ENCODE data around the gene KLF18.
"Not testable (repeated sequence)": the region's sequence is repeated elsewhere in the genome, so short reads cannot be mapped to it uniquely, and the experiment has no call there.

KLF18 gene

DNA sequence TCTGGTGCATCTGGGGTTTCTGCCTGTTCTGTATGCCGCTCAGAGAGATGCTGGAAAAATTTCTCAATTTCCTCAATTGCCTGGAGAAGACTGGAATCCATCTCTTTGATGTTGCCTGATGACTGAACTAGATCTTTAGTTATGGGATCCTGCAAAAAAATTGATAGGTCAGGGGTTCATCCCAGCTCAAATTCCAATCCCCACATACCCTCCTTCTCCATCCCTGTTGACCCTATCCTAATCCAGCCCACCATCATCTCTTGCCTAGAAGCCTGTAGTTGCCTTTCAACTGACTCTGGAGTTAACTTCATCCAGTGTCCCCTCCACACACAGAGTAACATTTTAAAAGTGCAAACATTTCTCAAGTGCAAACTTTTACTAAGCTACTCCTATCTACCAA, at the start of gene KLF18:
Gene KLF18 (minus strand): TSS at position 101 of the 400 bp plus-strand sequence. CDS start 0 bp downstream, at position 101.
- in situ Hi-C loops (cut with MboI; ENCODE audit: low sequenced_read_pairs): no loop called here

DNA sequence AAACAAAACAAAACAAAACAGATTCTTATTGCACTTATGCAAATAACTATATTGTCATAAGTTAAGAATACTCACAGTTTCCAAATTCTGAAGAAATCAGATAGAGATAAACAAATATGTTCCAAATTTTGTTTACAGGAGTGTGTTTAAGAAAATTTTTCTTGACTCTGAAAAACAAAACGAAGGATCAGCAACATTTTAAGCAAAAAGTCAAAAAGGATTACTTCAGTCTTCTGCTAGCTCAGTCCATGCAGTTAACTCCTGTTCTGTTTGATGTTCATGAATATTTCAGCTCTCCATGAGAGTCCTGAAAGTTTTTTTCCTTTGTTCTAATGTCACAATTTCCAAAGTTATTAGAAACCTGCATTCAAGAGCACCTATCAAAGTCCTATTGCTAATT, 33.2 kb upstream of the KLF18 start:
- in situ Hi-C loops (cut with MboI; ENCODE audit: low sequenced_read_pairs): no loop called here

DNA sequence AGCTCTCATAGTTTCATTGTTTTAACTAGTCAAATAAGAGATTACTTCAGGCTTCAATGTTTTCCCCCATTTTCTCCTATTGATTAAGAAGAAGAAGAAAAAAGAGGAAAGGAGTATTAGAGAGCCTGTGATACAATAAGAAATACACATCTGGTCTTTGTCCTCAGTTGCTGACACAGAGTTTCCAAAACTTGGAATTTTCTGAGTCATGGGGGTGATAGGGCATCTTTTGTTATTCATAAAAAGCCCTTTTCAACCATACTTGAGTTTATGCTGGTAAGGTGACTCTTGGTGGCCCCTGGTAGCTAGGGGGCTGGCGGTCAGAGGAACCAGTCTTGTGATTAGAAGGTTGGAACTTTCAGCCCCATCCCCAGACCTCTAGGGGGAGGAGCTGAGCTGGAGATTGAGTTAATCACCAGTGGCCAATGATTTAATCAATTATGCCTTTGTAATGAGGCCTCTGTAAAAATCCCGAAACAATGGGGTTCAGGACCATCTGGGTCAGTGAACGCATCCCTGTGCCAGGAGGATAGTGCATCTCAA, 28.9 kb upstream of the KLF18 start:
- in situ Hi-C loops (cut with MboI; ENCODE audit: low sequenced_read_pairs): no loop called here

DNA sequence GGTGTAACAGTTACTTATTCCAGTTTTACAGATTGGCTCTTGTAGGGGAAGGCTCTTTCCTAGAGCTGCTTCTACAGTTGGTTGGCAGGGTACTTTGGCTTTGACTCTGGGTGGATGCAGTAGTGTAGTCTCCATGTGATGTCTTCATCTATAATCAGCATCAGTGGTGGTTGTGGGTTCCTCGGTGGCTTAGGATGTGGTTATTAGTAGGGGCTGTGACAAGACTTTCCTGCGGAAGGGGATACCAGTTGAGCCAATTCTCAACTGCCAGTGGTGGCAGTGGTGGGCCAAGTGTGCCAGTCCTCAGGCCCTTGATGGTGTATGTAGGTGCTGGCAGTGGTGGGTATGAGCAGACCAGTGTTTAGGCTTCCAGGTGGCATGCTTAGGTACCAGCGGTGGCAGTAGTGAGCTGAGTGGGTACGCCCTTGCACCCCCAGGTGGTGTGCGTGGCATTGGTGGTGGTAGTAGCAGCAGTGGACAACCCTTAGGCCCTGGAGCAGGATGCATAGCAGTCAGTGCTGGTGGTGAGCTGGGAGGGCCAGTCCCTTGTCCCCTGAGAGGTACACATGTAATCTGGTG, 27.2 kb upstream of the KLF18 start:
- in situ Hi-C loops (cut with MboI; ENCODE audit: low sequenced_read_pairs): no loop called here

DNA sequence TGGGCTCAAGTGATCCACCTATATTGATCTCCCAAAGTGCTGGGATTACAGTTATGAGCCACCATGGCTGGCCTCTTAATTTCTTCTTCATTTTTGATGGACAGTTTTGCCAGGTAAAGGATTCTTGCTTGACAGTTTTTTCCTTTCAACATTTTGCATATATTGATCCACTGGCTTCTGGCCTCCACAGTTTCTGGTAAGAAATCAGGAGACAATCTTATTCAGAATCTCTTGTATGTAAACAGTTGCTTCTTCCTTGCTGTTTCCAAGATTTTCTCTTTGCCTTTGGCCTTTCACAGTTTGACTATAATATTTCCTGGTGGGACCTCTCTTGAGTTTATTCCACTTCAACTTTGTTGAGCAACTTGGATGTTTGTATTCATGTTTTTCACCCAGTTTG, 20.1 kb upstream of the KLF18 start:
- in situ Hi-C loops (cut with MboI; ENCODE audit: low sequenced_read_pairs): no loop called here

DNA sequence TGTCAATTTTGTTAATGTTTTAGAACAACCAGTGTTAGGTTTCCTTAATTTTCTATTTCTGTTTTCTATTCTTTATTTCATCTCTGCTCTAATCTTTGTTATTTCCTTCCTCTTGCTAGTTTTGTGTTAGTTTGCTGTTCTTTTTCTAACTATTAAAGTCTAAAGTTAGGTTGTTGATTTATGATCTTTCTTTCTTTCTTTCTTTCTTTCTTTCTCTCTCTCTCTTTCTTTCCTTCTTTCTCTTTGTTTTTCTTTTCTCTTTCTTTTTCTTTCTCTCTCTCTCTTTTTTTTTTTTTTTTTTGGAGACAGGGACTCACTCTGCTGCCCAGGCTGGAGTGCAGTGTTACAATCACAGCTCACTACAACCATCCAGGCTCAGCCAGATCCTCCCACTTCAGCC, 17.4 kb upstream of the KLF18 start:
- in situ Hi-C loops (cut with MboI; ENCODE audit: low sequenced_read_pairs): no loop called here

DNA sequence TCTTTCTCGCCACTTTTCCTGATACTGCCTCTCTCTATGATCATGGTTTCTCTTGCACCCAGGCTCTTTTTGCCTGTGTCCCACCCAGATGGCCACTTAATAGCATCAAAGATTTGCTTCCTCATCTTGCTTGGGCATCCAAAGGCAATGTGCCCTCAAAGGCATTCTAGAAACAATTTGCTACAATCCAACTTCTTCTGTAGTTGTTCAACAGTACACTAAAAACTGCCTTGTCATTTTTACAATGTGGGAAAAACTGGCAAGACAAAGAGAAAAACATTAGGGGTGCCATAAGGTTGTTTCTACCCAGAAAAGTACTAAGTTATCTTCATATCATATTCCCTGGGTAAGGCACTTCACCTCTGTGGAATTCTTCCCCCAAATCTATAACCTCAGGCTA, 16.5 kb upstream of the KLF18 start:
- in situ Hi-C loops (cut with MboI; ENCODE audit: low sequenced_read_pairs): no loop called here

DNA sequence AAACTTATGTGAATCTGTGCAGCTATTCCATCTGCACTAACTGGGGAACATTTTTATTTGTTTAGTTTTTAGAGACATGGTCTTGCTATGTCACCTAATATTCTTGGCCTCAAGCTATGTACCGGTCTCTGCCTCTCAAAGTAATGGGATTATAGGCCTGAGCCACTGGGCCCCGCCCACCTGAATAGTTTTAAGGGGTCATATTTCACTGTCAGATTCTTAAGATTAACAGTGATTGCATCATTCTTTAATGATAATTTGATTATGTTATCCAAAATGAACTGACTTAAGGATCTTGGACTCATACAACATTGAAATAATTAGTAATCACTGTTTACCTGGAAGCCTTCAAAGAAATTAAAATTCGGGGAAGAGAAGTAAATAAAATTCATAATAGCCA, 12.6 kb upstream of the KLF18 start:
- in situ Hi-C loops (cut with MboI; ENCODE audit: low sequenced_read_pairs): no loop called here

DNA sequence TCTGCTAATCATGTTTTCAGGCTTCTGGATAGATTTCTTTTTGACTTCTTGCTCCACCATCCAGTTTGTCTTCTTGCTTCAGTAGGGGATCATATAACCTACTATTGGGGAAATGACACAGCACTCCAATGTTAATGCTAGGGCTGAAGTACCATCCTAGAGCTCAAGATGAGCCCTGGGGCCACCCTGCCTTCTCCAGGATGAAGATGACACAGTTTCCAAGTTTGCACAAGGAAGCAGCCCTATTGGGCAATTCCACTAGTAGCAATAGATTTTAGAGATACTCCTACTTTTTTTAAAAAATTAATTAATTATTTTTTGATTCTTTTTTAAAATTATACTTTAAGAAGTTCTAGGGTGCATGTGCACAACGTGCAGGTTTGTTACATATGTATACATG, 11.3 kb upstream of the KLF18 start:
- in situ Hi-C loops (cut with MboI; ENCODE audit: low sequenced_read_pairs): no loop called here

DNA sequence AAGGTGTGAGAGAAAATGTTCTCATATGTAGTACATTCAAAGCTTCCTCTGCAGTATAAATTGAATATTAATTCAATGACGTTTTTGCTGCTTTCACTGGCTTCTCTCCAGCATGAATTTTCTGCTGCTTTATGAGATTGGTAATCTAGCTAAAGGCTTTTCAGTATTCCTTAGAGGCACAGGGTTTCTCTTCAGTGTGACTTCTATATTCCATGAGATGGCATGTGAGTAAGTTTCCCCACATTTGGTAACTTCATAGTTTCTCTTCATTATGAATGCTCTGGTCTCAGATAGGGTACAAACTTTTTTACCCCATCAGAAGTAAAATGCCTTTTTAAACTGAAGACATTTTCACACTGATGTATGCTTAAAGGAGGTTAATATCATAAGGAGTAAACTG, 10.4 kb upstream of the KLF18 start:
- in situ Hi-C loops (cut with MboI; ENCODE audit: low sequenced_read_pairs): no loop called here

DNA sequence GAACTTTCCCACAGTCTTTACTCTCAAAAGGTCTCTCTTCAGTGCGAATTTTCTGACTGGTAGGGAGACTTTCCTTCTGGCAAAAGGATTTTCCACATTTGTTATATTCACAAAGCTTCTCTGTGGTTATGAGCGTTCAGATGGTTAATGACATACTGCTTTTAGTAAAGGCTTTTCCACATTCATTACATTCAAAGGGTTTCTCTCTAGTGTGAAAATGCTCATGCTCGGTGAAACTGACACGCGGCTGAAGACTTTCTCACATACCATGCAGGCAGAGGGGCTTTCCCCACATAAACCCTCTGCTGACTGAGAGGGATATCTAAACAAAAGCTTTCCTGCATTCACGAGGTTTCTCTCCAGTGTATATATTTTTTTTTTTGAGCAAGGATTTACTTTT, 9.9 kb upstream of the KLF18 start:
- in situ Hi-C loops (cut with MboI; ENCODE audit: low sequenced_read_pairs): no loop called here

DNA sequence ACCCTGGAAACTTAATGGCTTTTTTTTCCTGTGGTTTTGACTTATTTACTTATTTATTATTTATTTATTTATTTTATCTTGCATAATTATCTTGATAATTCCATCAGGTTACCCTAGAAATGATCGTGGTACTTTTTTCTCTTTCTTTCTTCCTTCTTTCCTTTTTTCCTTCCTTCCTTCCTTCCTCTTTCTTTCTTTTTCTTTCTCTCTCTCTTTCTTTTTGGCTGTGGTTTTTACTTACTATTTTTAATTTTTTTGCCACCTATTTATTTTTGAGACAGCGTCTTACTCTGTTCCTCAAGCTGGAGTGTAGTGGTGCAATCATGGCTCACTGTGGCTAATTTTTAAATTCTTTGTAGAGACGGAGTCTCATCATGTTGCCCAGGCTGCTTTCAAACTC, 6.2 kb upstream of the KLF18 start:
- in situ Hi-C loops (cut with MboI; ENCODE audit: low sequenced_read_pairs): no loop called here

DNA sequence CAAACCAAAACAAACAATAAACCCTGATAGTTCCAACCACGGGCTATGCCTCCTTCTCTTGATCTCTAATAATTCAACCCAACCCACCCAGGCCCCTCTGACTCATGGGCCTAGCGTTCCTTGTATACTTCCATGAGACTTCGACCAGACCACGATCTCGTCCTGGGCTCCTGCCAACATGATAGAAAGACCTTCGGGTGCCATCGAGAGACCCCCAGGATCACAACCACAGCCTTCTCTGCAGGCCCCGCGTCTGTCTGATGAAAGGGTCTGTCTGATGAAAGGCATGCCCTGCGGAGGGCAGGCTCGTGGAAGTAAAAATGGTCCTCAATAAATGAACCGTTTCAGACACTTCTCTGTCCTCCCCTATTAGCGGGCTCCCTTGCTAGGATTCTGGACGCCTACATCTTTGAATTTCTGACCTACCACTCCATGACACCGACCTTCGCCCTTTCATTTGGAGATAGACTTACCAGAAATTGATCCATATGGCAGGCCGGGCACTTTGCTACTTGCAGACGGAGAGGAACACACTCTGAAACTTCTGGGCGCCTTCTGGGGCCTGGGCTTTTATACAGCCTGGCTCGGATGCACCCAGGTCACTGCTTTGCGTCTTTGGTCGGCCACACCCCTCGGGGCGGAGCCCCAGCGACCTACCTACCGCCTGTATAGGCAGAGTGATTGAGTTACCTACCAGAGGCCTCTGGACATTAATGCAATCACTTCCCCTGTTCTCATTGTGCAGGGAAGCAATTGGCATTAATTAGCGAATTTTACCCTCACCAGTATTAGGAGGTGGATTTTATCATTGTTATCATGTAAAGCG, 5.3 kb upstream of the KLF18 start:
- in situ Hi-C loops (cut with MboI; ENCODE audit: low sequenced_read_pairs): no loop called here

DNA sequence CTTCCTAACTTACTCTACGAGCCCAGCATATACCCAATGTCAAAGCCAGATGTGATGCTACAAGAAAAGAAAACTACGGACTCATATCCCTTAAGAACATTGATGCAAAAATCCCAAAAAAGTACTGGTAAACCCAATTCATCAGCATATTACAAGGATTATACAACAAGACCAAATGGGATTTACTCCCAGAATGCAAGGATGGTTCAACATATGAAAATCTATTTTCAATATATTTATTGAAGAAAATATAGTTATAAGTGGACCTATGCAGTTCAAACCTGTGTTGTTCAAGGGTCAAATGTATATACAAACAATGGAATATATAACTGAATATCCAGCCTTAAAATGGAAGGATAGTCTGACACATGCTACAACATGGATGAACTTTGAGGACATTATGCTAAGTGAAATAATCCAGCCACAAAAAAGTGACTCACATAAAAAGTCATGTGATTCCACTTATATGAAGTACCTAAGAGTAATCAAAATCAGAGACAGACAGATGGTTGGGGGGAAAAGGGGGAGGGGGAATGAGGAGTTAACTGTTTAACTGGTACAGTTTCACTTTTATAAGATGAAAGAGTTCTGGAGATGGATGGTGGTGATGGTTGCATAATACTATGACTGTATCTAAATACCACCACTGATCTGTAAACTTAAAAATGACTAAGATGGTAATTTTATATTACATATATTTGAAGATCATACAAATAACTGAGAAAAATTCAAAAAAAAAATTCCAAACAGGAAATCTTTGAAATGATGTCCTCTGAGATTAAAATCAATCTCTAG, 3.7 kb upstream of the KLF18 start:
- in situ Hi-C loops (cut with MboI; ENCODE audit: low sequenced_read_pairs): no loop called here

DNA sequence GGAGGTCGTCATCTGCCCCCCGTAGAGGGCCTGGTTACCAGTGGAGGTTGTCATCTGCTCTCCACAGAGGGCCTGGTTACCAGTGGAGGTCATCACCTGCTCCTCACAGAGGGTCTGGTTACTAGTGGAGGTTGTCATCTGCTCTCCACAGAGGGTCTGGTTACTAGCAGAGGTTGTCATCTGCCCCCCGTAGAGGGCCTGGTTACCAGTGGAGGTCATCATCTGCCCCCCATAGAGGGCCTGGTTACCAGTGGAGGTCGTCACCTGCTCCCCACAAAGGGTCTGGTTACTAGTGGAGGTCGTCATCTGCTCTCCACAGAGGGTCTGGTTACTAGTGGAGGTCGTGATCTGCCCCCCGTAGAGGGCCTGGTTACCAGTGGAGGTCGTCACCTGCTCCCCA, 1.9 kb downstream of the KLF18 start:
- in situ Hi-C loops (cut with MboI; ENCODE audit: low sequenced_read_pairs): not testable (repeated sequence)

DNA sequence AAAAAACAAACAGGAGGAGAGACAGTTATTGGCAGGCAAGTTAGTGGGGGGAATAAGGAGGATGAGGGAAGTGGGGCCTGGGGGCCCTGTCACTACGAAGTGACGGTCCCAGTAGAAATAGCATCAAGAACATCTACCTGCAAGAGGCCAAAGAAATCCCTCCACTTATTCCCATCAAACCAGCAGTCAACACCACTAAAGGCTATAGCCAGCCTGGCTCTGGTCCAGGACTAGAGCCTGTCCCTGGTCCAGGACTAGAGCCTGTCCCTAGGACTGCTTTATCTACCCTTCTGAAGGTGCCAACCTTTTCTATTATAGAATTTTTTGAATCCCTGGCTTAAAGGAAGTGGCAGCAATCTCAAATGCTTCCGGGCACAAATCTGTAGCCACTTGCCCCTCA, 3.2 kb downstream of the KLF18 start:
- in situ Hi-C loops (cut with MboI; ENCODE audit: low sequenced_read_pairs): no loop called here

DNA sequence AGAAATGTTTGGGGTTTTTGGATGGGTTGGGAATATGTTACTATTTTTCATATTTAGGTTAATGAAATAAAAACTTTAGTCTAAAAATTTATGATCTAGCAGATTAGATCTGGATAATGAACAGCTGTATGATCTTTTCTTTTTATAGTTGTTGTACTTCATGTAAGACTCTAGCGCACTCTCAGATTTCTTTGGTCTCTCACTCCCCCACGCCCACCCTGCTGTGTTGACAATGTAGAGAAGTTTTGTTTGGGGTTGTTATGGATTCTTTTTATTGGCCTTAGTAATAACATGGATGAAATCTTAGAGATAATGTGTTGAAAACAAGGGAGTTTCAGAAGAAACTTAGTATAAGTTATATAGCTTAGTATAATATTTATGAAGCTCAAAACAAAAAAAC, 5.5 kb downstream of the KLF18 start:
- in situ Hi-C loops (cut with MboI; ENCODE audit: low sequenced_read_pairs): no loop called here

DNA sequence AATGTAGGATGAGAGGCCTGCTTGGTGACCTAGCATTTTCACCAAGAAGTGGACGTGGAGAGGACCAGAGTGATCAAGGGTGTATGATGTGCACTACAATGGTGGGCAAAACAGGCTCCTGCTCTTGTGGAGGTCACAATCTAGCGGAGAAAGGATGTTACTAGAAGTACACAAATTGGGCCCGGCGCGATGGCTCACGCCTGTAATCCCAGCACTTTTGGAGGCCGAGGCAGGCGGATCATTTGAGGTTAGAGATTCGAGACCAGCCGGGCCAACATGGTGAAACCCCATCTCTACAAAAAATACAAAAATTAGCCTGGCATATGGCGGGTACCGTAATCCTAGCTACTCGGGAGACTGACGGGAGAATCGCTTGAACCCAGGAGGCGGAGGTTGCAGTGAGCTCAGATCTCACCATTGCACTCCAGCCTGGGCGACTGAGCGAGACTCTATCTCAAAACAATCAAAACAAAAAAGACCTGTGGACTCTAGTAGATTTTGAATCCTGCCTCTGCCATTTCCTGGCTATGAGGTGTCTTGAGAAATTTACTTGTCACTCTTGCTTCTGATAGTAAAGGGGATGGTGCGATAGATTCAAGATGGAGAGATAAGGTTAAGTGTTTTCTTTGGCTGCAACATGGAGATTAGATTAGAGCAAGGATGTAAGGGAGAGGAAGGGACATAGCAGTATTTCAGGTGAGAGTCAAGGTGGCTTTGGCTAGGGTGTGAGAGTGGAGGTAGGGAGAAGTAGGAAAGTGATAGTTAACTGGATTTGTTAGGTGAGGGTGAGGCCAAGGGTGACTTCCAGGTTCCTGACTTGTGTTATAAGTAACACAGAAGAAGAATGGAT, 7.1 kb downstream of the KLF18 start:
- in situ Hi-C loops (cut with MboI; ENCODE audit: low sequenced_read_pairs): no loop called here

DNA sequence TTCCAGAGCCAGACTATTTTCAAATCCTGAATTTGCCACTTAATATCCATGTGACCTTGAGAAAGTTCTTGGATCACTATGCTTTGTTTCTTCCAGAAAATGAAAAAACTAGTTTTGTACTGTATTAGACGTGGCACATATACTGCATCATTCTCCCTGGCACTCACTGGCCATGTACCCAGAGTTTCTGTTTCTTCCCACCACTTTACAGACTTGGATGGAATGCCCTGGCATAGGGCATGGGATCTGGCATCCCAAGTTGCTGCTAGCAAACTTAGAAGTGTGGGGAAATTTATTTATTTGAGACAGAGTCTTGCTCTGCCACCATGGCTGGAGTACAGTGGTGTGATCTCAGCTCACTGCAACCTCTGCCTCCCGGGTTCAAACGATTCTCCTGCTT, 10.0 kb downstream of the KLF18 start:
- in situ Hi-C loops (cut with MboI; ENCODE audit: low sequenced_read_pairs): no loop called here

DNA sequence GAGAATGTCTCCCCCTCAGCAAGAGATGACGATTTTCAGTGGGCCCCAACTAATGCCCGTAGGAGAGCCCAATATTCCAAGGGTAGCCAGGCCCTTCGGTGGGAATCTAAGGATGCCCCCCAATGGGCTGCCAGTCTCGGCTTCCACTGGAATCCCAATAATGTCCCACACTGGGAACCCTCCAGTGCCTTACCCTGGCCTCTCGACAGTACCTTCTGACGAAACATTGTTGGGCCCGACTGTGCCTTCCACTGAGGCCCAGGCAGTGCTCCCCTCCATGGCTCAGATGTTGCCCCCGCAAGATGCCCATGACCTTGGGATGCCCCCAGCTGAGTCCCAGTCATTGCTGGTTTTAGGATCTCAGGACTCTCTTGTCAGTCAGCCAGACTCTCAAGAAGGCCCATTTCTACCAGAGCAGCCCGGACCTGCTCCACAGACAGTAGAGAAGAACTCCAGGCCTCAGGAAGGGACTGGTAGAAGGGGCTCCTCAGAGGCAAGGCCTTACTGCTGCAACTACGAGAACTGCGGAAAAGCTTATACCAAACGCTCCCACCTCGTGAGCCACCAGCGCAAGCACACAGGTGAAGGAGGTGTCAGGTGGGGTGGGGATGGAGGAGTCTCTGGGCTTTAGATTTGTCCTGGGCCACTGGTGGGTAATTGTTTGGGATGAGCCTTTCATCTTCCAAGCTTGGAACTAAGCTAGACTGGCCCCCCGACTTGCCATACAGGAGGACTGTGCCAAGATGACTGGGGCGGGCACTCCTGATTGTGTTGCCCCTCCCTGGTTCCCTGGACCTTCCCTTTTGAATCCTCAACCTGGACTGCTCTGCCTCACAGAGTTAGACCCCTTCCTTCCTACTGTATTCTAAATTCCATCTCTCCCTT, 11.6 kb downstream of the KLF18 start:
- in situ Hi-C loops (cut with MboI; ENCODE audit: low sequenced_read_pairs): no loop called here
